C4-2B (cell line): ENCODE measurements around the gene MYLK.

Experiments
- H3K27ac ChIP-seq: fragments of 450-650 bp; 2 replicates; pipeline ENCODE4 v1.5.1; 2017
- CTCF ChIP-seq: fragments of 450-650 bp; conservative IDR thresholded peaks from 2 replicates; pipeline ENCODE4 v1.5.1; 2017; ENCODE audit warnings: mild to moderate bottlenecking
- ZFX ChIP-seq: fragments of 450-650 bp; IDR thresholded peaks from 2 replicates; pipeline ENCODE4 v1.6.1; 2017

MYLK gene

GRCh38 chr3:123884203-123884831 lies at the start of gene MYLK:
Gene MYLK, minus strand, starts transcription at chr3:123884332. Its CDS starts 90,491 bp downstream, at chr3:123793841.
- H3K27ac ChIP-seq, result peak within 1 kb of the TSS; percentile 51

GRCh38 chr3:123930445-123930844 lies 46.3 kb upstream of the MYLK start:
- no peak overlapping the region for H3K27ac ChIP-seq
- TF ChIP-seq ZFX (no peak), CTCF (no peak)

More at GRCh38 chr3:123884203-123884831, at the start of gene MYLK:
- TF ChIP-seq ZFX (no peak), CTCF (peak; percentile 33)

GRCh38 chr3:123929325-123929724 lies 45.2 kb upstream of the MYLK start:
- H3K27ac ChIP-seq, result no peak overlapping the region
- TF ChIP-seq CTCF, result no peak
- TF ChIP-seq ZFX, result no peak

- TF ChIP-seq CTCF, result no peak
- TF ChIP-seq ZFX, result no peak
- no peak overlapping the region for H3K27ac ChIP-seq
These were observed 42.3 kb upstream of the MYLK start for GRCh38 chr3:123926396-123926795.

DNA sequence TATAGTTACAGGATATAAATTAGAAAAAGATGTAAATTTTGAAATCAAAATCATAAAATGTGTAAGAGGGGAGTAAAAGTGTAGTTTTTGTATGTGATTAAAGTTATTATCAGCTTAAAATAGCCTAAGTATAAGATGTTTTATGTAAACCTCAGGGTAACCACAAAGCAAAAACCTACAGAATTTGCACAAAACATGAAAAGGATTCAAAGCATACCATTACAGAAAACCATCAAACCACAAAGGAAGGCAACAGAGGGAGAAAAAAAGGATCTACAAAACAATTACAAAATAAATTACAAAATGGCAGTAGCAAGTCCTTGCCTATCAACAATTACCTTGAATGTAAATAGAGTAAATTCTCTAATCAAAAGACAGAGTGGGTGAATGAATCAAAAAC lies 36.7 kb upstream of the MYLK start:
- no peak overlapping the region for H3K27ac ChIP-seq
- no peak for TF ChIP-seq CTCF
- no peak for TF ChIP-seq ZFX

DNA sequence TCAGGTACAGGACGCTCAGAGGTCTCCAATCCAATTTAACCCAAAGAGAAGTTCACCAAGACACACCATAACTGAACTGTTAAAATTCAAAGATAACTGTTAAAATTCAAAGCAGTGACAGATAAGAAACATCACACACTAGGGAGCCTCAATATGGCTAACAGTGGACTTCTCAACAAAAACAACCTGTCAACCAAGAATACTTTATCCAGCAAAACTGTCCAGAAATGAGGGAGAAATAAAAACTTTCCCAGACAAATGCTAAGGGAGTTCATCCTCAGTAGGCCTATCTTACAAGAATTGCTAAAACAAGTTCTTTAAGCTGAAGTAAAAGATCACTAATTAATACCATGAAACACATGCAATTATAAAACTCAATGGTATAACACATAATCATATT lies 36.3 kb upstream of the MYLK start:
- TF ChIP-seq CTCF (no peak), ZFX (no peak)
- H3K27ac ChIP-seq, result no peak overlapping the region

DNA sequence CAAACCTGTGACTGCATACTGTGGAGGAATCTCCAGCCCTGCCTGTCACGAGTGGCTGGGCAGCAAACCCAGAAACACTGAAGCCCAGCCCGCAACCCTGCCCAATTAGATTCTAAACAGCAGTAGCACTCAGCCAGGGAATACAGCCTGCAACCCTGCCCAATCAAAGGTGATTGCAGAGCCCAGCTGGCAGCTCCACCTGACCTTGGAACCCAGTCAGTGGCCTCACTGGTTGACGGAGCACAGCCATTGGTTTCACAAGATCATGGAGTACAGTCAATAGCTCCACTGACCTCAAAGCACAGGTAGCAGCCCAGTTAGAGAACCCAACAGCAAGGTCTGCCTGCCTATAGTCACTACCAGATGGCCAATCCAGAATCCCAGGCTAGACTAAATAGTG lies 35.2 kb upstream of the MYLK start:
- no peak for TF ChIP-seq ZFX
- no peak for TF ChIP-seq CTCF

More for the DNA sequence above, 35.2 kb upstream of the MYLK start:
- no peak overlapping the region for H3K27ac ChIP-seq
